Head of caudate nucleus (tissue), 42 donors: Measurements from ENCODE around the gene ALPP.

Experiments used
- DNase-seq, 42 donors: peaks; one replicate each; pipeline versions ENCODE4 v3.0.0 to v3.0.0-alpha.2; 2020 to 2021; ENCODE audit warnings: mixed read lengths in 7 of 42
- intact Hi-C: fragments of 100-400 bp; cut with DNase I; formaldehyde crosslinking; loops from one replicate; pipeline ENCODE4 v1.15.0; 2022

The ALPP gene

DNA sequence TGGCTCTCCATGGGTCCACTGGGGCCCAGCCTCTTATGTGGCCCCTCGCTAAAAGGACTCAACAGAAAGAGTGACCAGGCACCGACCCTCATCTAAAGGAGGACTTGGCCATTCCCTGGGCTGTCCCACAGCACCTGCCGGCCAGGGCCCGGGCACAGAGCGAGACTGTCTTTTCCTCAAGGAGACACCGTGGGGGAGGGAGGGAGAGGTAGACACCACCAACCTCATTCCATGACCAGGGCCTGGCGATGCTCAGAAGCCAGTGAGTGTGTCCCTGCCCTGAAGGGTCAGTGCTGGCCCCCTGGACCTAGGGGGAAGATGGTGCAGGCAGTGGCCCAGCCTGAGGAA is 39.8 kb upstream of the ALPP start:
- DNase-seq, result peak in 3 of 42 donors; percentile 13 to 19 (median 14)

DNA sequence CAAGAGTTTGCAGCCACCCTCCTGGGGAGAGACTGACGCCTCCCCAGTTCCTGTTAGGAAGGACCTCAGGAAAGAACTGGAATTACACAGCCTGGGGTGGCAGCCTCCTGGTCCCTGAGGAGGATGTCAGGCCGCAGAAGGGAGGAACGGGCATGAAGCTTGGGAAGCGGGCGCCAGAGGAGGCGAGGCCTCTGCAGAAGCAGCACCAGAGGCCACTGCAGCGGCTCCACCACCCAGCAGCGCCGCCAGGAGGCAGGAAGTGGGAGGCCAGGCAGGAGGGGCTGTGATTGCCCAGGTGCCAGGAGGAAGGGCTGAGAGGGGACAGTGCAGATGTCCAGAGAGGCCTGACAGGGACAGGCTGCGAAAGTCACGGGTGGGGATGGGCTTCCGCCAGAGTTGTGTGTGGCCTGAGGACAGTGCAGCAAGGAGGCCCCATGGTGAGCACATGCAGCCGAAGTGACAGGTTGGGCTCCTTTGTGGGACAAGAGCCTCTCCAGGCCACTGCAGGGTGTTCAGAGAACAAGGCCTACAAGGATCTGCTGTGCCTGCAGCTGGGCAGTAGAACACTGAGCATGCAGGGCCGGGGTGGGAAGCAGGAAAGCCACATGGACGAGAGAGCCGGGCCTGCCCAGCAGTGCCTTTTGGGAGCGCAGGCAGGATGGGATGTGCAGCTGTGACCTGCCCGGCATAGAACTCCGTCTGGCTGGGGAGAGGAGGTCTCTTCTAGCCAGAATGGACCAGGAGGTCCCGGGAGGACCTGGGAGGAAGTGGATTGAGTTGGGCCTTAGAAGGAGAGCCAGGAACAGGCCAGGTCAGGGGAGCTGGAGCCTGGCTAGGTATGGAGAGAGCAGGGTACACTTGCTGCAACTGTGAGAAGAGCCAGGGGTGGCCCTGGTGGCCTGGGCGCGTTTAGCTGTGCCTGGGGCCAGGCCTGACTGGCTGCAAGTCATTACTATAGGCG is 39.1 kb upstream of the ALPP start:
- intact Hi-C loops, result loop anchor here (10.0 kb wide), 1 partner anchor 95 kb away; no protein-coding TSS in a partner anchor
- DNase-seq, result peak in 4 of 42 donors; percentile 9 to 31 (median 22)

More for the DNA sequence above, 39.8 kb upstream of the ALPP start:
- intact Hi-C loops, result loop anchor here (10.0 kb wide), 1 partner anchor 96 kb away; no protein-coding TSS in a partner anchor

DNA sequence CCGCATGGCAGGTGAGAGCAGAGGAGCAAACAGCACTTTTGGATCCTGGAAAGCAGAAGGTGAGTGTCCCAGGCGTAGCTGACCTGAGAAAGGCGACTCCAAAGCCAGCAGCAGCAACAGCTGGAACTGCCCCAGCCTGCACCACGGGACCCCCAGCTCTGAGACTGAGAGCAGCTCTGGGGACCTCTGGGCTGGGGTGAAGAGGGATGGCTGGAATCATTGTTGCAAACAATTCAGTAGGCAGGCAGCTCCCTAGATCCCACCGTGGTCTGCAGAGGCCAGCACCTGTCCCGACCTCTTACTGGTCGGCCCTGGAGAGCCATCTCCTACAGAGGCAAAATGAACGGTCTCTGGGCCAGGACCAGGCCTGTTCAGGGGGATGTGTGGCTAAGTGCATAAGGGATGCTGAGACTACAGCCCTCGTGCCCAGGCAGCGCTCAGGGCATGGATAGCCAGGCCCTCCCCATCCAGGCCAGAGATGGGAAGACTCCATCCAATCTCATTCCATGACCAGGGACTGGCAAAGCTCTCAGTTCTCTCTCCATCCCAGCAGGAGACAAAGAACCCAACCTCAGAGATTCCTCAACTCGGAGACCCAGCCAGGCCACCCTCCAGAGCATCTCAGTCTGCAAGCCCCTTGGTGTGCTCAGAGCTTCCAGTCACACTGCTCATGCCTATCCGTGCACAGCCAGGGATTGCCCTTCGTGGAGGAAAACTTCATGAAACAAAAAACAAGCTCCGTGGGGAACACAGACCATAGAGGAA is 38.2 kb upstream of the ALPP start:
- DNase-seq, result peak in 4 of 42 donors; percentile 13 to 29 (median 20)
- intact Hi-C loops, result no loop called here

DNA sequence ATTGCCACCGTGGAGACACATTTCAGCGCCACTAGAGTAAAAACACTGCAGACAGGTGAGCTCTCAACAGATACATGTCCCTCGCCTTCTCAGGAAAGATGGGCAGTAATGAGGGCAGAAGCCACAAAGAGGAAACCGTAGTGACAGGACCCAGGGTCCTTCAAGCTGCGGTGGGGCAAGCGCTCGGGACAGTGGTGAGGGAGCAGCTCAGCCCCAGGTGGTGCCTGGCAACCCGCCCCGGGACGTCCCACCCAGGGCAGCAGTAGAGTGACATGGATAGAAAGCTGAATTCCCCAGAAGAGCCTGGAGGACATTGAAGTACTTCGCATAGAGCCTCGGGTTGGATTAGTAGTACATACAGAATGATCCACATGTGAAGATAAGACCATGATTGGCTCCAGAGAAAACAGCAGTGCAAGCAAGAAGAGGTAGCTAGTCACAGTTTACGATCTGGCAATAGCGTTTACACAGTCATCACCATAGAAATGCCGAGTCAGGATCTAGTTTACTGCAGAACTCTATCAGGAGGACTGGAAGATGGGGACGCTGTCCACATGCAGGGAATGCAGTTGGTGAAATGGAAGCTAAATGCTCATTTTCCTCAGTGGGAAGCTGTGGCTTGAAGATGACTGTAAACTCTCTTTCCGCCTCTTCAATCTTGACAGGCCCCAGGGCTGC is 37.4 kb upstream of the ALPP start:
- intact Hi-C loops, result no loop called here
- peak in 4 of 42 donors; percentile 4 to 20 (median 14) for DNase-seq

DNA sequence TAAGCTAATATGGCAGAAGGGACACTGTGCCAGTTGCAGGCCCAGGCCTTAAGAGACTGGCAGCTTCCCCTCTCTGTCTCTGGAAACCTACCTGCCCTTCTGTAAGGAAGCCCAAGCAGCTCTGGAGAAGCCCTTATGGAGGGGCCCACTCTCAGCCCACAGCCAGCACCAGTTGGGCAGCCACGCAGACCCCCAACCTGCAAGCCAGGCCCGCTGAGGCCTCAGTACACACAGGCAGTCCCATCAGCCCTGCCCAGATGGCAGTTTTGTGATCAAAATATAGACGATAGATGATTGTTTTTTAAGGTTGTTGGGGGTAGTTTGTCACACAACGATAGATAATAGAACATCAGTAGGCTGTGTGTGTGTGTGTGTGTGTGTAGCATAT is 36.8 kb upstream of the ALPP start:
- DNase-seq, result peak in 4 of 42 donors; percentile 3 to 28 (median 8)
- intact Hi-C loops, result no loop called here

DNA sequence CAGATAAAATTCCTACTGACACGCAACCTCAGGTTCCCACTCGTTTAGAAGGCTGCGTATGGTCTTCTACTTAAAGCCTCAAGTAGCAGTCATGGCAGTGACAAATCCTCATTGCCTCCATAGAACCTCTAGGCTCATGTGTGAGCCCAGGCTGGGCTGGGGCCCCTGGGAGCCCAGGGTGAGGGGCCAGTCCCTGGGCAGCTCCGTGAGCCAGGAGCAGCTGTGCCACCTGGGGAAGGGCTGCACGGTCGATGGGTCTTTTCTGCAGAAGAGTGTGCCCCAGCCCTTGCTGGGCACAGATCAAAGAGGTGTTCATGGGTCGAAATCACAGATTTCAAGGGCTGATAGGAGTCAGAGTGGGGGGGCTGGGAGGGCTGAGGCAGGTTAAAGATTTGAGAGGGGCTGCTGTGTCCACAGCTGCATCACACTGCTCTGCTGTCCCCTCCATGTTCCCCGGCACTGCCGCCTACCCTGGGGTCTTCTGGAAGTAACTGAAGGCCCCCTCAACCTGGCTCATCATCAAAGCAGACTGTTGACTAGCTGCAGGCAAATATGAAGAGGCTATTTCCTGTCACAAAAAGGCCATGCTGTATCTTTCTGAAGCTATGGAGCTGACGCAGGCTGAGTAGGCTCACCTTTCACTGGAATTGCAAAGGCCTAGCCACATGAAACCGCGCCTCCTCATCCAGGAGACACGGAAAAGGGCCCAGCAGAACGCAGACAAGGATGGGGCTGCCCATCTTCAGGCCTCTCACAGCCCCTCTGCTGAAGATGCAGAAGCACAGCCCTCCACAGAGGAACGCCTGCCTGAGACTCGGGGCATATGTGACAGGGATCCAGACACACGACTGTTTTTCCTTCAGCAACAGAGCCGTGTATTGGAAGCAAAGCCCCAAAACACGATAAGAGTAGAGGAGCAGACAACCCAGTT is 35.7 kb upstream of the ALPP start:
- intact Hi-C loops, result no loop called here
- peak in 1 of 42 donors; percentile 11 for DNase-seq

DNA sequence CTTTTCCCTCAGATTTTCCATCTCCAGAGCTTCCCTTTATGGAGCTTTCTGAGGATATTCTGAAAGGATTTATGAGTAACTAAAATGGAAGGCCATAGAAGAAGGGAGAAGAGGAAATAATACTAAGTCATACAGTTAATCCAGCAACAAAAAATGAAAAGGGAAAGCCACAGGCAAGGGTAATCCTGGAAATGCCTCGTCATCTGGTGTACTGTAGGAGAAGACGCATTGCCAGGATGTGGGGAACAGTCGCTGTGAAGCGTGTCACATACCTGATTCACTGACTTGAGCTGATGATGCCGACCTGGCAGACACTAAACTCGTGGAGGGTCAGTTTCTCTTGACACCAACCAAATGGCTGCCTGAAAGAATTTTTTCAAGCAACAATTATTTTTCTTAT is 34.7 kb upstream of the ALPP start:
- intact Hi-C loops, result no loop called here
- DNase-seq, result peak in 2 of 42 donors; percentile 2 to 13

DNA sequence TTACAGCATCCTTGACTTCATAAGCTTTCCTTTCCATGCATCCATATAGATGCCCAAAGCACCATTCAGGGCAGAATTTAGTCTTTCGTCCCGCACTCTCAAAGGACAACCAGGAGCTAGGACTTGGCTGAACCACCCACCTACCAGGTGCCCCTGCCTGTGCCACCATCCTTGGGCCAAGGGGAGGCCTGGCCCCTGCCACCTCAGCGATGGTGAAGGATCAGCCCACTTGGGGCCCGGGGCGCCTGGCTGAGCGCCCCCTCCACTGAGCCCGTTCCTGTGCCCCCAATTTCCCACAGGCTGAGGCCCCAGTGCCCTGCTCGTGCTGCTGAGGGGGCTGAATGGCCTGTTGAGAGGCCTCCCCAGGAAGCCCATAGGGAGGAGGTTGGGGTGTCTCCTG is 33.3 kb upstream of the ALPP start:
- intact Hi-C loops, result no loop called here

DNA sequence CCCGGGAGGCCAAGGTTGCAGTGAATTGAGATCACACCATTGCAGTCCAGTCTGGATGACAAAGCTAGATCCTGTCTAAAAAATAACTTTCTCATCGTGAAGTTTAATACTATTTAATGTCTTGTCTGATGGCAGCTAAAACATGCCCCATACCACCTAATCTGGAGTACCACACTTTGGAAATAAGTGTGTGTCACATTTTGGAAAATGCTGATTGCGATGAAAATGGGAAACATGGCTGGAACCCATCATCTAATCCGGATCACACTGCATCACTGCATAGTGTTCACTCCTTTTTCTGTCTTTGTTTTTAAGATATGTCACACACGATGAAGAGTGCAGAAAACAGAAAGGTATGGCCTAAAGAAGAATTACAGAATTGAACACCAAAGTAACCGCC is 31.2 kb upstream of the ALPP start:
- DNase-seq, result no peak
- intact Hi-C loops, result no loop called here

More for the DNA sequence above, 33.3 kb upstream of the ALPP start:
- DNase-seq, result peak in 2 of 42 donors; percentile 2 to 7

DNA sequence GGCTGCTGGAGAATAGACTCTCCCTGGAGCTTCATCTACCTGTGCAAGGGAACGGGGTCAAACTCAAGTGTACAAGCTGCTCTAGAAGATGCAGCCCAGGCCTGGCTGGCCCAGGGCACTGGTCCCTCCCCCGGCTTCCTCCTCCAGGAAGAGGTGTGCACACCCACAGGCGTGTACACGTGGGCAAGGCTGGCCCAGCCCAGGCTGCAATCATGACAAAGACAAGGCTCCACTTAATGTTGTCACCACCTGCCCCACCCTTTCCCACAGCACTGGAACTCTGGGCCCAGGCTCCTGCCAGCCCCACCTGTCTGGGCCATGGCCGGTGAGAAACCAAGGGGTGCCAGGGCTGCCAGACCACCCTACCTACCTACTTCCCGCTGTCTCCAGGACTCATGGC is 29.6 kb upstream of the ALPP start:
- peak in 1 of 42 donors; percentile 10 for DNase-seq
- intact Hi-C loops, result no loop called here

DNA sequence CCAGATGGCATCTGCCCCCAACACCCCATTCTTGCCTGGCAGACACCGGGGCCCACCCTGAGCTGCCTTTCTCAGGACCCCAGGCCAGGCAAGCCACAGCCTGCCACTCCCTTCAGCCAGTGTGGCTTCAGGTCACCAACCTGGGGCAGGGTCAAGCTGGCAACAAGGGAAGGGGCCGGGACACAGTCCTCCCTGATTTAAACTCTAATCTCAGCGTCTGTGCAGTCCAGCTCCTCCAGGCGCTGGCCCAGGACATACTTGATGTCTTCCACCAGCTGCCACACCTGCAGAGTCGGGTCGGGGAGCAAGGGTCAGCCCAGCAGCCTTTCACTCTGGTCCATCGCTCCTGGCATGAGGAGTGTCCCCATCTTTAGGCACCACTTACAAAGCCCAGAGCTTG is 29.0 kb upstream of the ALPP start:
- DNase-seq, result peak in 1 of 42 donors; percentile 12
- intact Hi-C loops, result no loop called here

DNA sequence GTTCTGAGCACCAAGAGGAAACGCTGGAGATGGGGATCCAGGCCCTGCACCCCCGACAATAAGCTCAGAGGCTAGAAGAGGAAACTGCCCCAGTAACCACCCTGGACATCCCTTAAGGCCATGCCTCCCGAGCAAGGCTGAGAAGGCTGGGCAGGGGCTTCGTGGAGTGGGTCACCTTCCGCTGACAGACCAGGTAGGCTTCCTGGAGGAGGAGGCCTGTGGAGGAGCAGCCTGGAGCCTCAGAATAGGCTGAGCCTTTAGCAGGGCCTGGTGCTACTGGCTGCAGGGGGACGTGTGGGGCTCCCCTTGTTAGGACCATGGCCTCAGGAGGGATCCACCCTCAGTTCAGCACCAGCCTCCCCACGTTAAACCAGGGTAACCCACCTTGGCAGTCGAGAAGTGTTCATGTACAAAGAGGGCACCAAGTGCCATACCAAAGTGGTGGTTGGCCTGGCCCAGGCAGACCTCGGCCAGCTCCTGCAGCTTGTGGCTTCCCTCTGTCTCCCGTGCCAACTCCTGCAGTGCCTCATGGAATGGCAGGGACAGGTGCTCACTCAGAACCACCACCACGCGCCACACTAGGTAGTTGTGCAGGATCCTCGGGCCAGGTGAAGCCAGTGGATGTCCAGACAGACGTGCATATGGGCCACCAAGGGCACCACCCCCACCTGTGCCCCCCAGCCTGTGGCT is 28.5 kb upstream of the ALPP start:
- intact Hi-C loops, result no loop called here
- peak in 1 of 42 donors; percentile 8 for DNase-seq

DNA sequence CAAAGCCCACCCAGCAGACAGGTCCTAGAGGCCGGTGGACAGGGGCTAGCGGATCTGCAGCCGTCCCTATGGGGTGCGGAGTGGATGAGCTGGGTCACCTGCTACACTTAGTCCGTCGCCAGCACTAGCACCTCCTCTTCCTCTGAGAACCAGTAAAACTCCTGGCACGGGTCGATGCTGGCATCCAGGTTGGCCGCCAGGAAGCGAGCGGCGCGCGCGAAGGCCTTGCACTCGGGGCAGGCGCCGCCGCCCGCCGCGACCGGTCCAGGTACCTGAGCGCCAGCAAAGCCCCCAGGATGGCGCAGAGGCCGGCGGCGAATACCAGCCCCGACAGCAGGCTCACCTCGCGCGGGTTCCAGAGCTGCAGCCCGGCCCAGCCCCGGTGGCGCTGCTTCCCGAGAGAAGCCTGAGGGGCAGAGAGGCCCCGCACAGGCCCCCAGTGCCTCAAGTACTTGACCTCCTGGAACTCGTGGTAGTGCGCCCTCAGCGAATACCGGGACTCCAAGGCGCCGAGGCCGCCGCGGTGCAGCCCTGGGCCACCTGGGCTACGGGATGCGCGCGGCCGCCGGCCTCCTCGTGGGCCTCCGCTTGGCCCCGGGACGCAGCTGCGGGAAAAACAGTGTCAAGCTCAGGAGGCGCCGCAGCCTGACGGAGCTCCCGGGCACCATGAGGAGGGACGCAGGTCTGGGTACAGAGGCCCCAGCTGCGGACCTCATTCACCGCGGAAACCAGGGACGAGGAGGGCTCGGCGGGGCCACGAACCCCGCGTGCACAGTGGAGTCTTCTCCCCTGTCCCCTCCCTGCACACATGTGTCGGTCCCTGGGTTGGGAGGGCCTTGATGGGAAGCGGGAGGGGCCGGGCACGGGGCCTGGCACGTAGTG is 27.5 kb upstream of the ALPP start:
- DNase-seq, result peak in 1 of 42 donors; percentile 10
- intact Hi-C loops, result no loop called here

DNA sequence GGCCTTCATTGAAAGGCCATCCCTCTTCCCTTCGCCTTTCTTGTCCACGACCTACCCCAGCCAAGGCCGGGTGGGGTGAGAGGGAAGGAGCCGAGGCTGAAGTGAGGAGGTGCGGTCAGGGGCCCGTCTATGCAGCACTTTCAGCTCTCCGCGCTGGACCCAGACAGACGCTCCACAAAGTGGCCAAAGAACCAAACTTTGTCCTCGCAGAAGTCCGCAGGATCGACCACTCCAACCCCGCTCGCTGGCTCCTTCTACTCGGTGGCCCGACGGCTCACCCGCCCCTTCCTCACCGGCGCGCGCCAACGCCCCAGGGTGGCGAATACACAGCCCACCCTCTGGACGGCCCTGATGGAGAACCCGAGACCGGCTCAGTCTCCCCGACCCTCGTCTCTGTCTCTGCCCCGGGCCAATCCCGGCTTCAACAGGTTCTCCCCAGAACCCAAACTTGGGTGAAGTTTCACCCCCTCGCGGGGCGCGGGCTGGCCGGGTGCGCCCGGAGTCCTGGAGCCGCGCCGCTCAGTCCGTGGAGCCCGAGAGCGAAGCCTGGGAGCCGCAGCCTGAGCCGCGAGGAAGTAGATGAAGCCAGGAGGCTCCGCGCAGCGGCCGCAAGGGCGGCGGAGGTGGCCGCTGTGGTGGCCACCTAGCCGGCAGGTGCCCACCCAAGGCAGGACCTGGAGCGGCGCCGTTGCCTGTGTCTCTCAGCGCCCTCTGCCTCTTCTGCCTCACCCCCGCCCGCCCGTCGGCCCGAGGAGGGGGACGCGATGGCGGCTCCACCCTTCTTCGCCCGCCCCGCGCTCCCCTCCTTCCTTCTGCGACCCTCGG is 26.7 kb upstream of the ALPP start:
- intact Hi-C loops, result no loop called here
- peak in 1 of 42 donors; percentile 9 for DNase-seq

DNA sequence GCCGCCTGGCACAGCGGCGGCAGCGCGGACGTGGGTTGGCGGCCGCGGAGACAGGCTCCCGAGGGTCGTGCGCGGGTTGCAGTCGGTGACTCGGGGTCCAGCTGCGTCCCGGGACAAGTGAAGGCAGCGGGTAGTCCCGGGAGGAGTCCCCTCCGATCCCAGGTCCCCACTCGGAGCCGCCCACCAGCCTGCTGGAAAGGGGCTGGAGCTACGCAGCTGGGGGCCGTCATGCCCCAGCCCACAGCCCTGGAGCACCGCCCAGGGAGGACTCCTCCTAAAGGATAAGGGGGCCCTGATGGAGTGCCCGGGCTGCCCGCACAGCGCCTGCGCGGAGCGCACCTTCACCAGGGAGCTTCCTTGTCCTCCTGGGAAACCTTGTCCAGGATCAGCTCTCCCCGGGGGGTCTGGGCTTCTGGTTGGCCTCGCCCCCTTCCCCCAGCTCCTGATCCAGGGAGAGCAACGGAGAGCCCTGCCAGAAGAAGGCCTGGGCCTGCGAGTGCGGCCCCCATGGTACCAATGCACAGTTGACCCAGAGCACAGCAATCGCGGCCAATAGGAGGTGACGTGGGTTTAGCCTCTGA is 25.9 kb upstream of the ALPP start:
- peak in 1 of 42 donors; percentile 3 for DNase-seq
- intact Hi-C loops, result no loop called here
